Endothelial cell of umbilical vein (primary cell): ENCODE results near the gene PIM3. TPM values are rescaled to one million over a fixed set of nuclear protein-coding genes. Genes with fewer than 3 reads are reported as not detected.

Source experiments
- BruUV-seq: library from RNA; stranded (reverse); fragments of 400-500 nt; replicated peaks from 2 replicates; lab custom pipeline; 2021; lab: Mats Ljungman, UMichigan
- CTCF ChIA-PET: fragments of 300-600, 350-600 bp; sonication (Branson Sonifier 250); formaldehyde crosslinking; loops from one replicate; lab custom pipeline; 2021; ENCODE audit warnings: antibody characterized with exemption, inconsistent platforms; lab: Charles Lee
- POLR2A ChIA-PET: fragments of 300-600, 350-600 bp; sonication (Branson Sonifier 250); formaldehyde crosslinking; loops from one replicate; lab custom pipeline; 2021; ENCODE audit warnings: antibody characterized with exemption, inconsistent platforms; lab: Charles Lee
- DNase-seq: peaks from one replicate; pipeline ENCODE4 v3.0.0-alpha.2; 2011; ENCODE audit warnings: low read depth, low spot score
- FAIRE-seq: peaks from 2 replicates; lab custom pipeline; 2011; peaks lifted over from hg19 to GRCh38; lab: Jason Lieb, UNC
- H2AFZ ChIP-seq: 2 replicates; pipeline ENCODE4 v1.6.0; 2012; ENCODE audit warnings: low read depth, low read length, control low read depth, inconsistent platforms
- H3K27ac ChIP-seq: 2 replicates; pipeline ENCODE4 v1.5.1; 2011; ENCODE audit warnings: low read depth, mild to moderate bottlenecking, control low read depth, low read length, moderate library complexity; ENCODE audit not compliant: insufficient read depth
- H3K27me3 ChIP-seq, 2 experiments: 2 replicates each; pipeline versions ENCODE4 v1.6.0 to v1.6.1; 2011; ENCODE audit warnings: low read length in 2 of 2, mixed read lengths in 1 of 2; ENCODE audit not compliant: control insufficient read depth in 2 of 2, insufficient read depth in 2 of 2
- H3K36me3 ChIP-seq, 2 experiments: 2 replicates in 1 of 2; 3 replicates in 1 of 2; pipeline ENCODE4 v1.5.1; 2011; ENCODE audit warnings: low read length in 2 of 2, mild to moderate bottlenecking in 1 of 2, moderate library complexity in 1 of 2; ENCODE audit not compliant: control insufficient read depth in 2 of 2, insufficient read depth in 2 of 2; ENCODE audit errors: extremely low read depth in 1 of 2
- H3K4me1 ChIP-seq: 3 replicates; pipeline ENCODE4 v1.5.1; 2011; ENCODE audit warnings: mild to moderate bottlenecking, low read length; ENCODE audit not compliant: control insufficient read depth, insufficient read depth; ENCODE audit errors: extremely low read depth
- H3K4me2 ChIP-seq: 2 replicates; pipeline ENCODE4 v1.6.1; 2011; ENCODE audit warnings: low read length, control low read depth, mixed read lengths; ENCODE audit not compliant: insufficient read depth
- H3K4me3 ChIP-seq, 3 experiments: fragments of 200-600 bp in 1 of 3; sonication (generic), shearing (Covaris generic) in 1 of 3; replicated peaks in 1 of 3; 2 replicates each; pipeline ENCODE4 v1.5.1; 2011 to 2016; ENCODE audit warnings: control low read depth in 3 of 3, low read length in 3 of 3, mild to moderate bottlenecking in 2 of 3, inconsistent platforms in 1 of 3, low read depth in 1 of 3, moderate library complexity in 1 of 3; ENCODE audit not compliant: insufficient read depth in 1 of 3
- H3K79me2 ChIP-seq: 2 replicates; pipeline ENCODE4 v1.6.0; 2012; ENCODE audit warnings: low read length, inconsistent platforms; ENCODE audit not compliant: control insufficient read depth, insufficient read depth
- H3K9ac ChIP-seq: replicated peaks from 2 replicates; pipeline ENCODE3; 2011; ENCODE audit warnings: low read length, control low read depth; ENCODE audit not compliant: insufficient read depth; ENCODE audit errors: extremely low read depth
- H3K9me1 ChIP-seq: replicated peaks from 3 replicates; pipeline ENCODE4 v1.6.0; 2011; ENCODE audit warnings: mild to moderate bottlenecking, low read length; ENCODE audit not compliant: control insufficient read depth, insufficient read depth; ENCODE audit errors: extremely low read depth
- H3K9me3 ChIP-seq: replicated peaks from 2 replicates; pipeline ENCODE4 v1.5.1; 2012; ENCODE audit warnings: low read length, inconsistent platforms; ENCODE audit not compliant: control insufficient read depth, insufficient read depth
- H4K20me1 ChIP-seq: replicated peaks from 2 replicates; pipeline ENCODE3; 2011; ENCODE audit warnings: mild to moderate bottlenecking, low read length; ENCODE audit not compliant: control insufficient read depth, insufficient read depth; ENCODE audit errors: extremely low read depth
- CTCF ChIP-seq, 2 donors: IDR thresholded peaks; 1 replicate in 1 of 2; 2 replicates in 1 of 2; pipeline ENCODE4 v1.5.1; 2011; ENCODE audit warnings: low read length in 2 of 2, mild to moderate bottlenecking in 2 of 2, moderate library complexity in 2 of 2, control low read depth in 1 of 2, inconsistent platforms in 1 of 2, low read depth in 1 of 2; ENCODE audit not compliant: insufficient read depth in 1 of 2; ENCODE audit errors: extremely low read depth in 1 of 2
- EZH2 ChIP-seq: IDR thresholded peaks from 2 replicates; pipeline ENCODE4 v1.6.1; 2012; ENCODE audit warnings: borderline replicate concordance, low read depth, mild to moderate bottlenecking, moderate library complexity, low read length, inconsistent platforms; ENCODE audit not compliant: severe bottlenecking
- FOS ChIP-seq: IDR thresholded peaks from 2 replicates; pipeline ENCODE4 v1.6.1; 2011; ENCODE audit warnings: mild to moderate bottlenecking, low read length, moderate library complexity, borderline replicate concordance; ENCODE audit not compliant: insufficient read depth
- GATA2 ChIP-seq: IDR thresholded peaks from 2 replicates; pipeline ENCODE4 v1.7.0; 2011; ENCODE audit warnings: low read depth, mild to moderate bottlenecking, moderate library complexity, mixed read lengths, low read length; ENCODE audit not compliant: insufficient read length, insufficient read depth
- JUN ChIP-seq: IDR thresholded peaks from 2 replicates; pipeline ENCODE4 v1.6.1; 2011; ENCODE audit warnings: borderline replicate concordance, low read depth; ENCODE audit not compliant: insufficient read length, insufficient read depth
- MAX ChIP-seq: IDR thresholded peaks from 2 replicates; pipeline ENCODE4 v1.6.1; 2011; ENCODE audit not compliant: insufficient read depth, insufficient read length
- MYC ChIP-seq: IDR thresholded peaks from one replicate; pipeline ENCODE4 v1.6.1; 2011; ENCODE audit warnings: mild to moderate bottlenecking, low read depth, low read length
- POLR2A ChIP-seq: IDR thresholded peaks from 2 replicates; pipeline ENCODE4 v1.6.1; 2012; ENCODE audit warnings: low read depth, mild to moderate bottlenecking, control low read depth, low read length
- POLR2AphosphoS5 ChIP-seq: IDR thresholded peaks from 2 replicates; pipeline ENCODE4 v1.6.1; 2012; ENCODE audit warnings: low read depth, mild to moderate bottlenecking, control low read depth, low read length, moderate library complexity; ENCODE audit not compliant: insufficient read depth
- dilution Hi-C: fragments of 300-500 bp; cut with MboI; formaldehyde crosslinking; loops from one replicate; pipeline ENCODE4 v1.15.0; 2019; ENCODE audit warnings: low sequenced_read_pairs; ENCODE audit not compliant: extremely low pct_ligation_motif_present
- intact Hi-C: fragments of 100-400 bp; cut with micrococcal nuclease; formaldehyde crosslinking; loops from one replicate; pipeline ENCODE4 v1.10.0; 2022
- polyA plus RNA-seq, 4 experiments: library from polyadenylated mRNA; depleted of rRNA in 3 of 4; stranded (reverse) in 3 of 4; unstranded in 1 of 4; fragments of >200 nt; gene quantifications; 2 replicates each; pipeline versions ENCODE4 v1.2.1 to v1.2.3, GENCODE V29; 2011 to 2012; ENCODE audit warnings: missing spikeins in 1 of 4
- total RNA-seq: library from RNA; stranded (reverse); gene quantifications from 2 replicates; pipeline ENCODE4 v1.2.3, GENCODE V29; 2021

PIM3 gene
- total and polyA plus RNA-seq, 2 donors (not counting 3 experiments of a cell fraction or from before 2014, with no cell fraction given), result 131 to 185 TPM

- intact Hi-C loops, result no loop called here
- no TSS peak for BruUV-seq
- Histone ChIP-seq H3K27ac (no peak overlapping the region), H3K36me3 (peaks cover 0 to 7% of the 10 kb centered on the region in 2 experiments), H4K20me1 (no peaks in the 10 kb centered on the region), H3K79me2 (peaks cover 4% of the 10 kb centered on the region), H3K4me3 (no peak overlapping the region), H3K4me1 (peaks cover 11% of the 10 kb centered on the region), H2AFZ (no peak overlapping the region), H3K9me1 (no peaks in the 10 kb centered on the region), H3K9ac (no peak overlapping the region), H3K9me3 (no peaks in the 10 kb centered on the region), H3K27me3 (no peaks in the 10 kb centered on the region), H3K4me2 (no peak overlapping the region)
- POLR2A ChIA-PET, result no interaction called here
- no peak for DNase-seq
- no peak for FAIRE-seq
- CTCF ChIA-PET, result no interaction called here
- dilution Hi-C loops, result no loop called here
- TF ChIP-seq POLR2AphosphoS5 (no peak), GATA2 (no peak), EZH2 (no peak), MAX (no peak), MYC (no peak)
Observed at GRCh38 chr22:49914256-49914655, 46.3 kb upstream of the PIM3 start.

GRCh38 chr22:49915610-49916009 is 45.0 kb upstream of the PIM3 start:
- no peak overlapping the region for H3K9ac ChIP-seq
- dilution Hi-C loops (no loop called here), intact Hi-C loops (no loop called here)
- H3K36me3 ChIP-seq, result peaks cover 2 to 13% of the 10 kb centered on the region in 2 experiments
- BruUV-seq, result no TSS peak
- peaks cover 14% of the 10 kb centered on the region for H3K4me1 ChIP-seq
- ChIA-PET CTCF (interaction anchor here (1.7 kb wide), 1 partner anchor 148 kb away, joined by 6 read pairs; no protein-coding TSS in a partner anchor), POLR2A (no interaction called here)
- FAIRE-seq (no peak), DNase-seq (no peak)
- H3K79me2 ChIP-seq, result peaks cover 4% of the 10 kb centered on the region
- H3K9me3 ChIP-seq, result no peaks in the 10 kb centered on the region
- no peaks in the 10 kb centered on the region for H3K9me1 ChIP-seq
- TF ChIP-seq MAX (no peak), GATA2 (no peak), FOS (no peak), JUN (no peak), POLR2AphosphoS5 (no peak), POLR2A (no peak), MYC (no peak), EZH2 (no peak), CTCF (IDR thresholded peaks at IDR 0.05; ENCODE audit: extremely low read depth in 1 of 2, insufficient read depth in 1 of 2, low read depth in 1 of 2, low read length in 2 of 2) (no peak)
- no peak overlapping the region for H3K27ac ChIP-seq
- H3K27me3 ChIP-seq, result no peaks in the 10 kb centered on the region
- H3K4me2 ChIP-seq, result no peak overlapping the region
- H3K4me3 ChIP-seq, result no peak overlapping the region
- no peak overlapping the region for H2AFZ ChIP-seq
- no peaks in the 10 kb centered on the region for H4K20me1 ChIP-seq
